Measurements from ENCODE around the gene ATXN7.
A peak's percentile ranks its signal among the peaks of the same experiment; 100 is the strongest.

- TF ChIP-seq CTCF (conservative IDR thresholded peaks at IDR 0.05; ENCODE audit: low read depth, low read length) (no peak), ELK1 (IDR thresholded peaks at IDR 0.05; ENCODE audit: borderline replicate concordance, low read depth, low read length) (no peak), MXI1 (IDR thresholded peaks at IDR 0.05; ENCODE audit: borderline replicate concordance, low read depth, low read length) (no peak), RCOR1 (IDR thresholded peaks at IDR 0.05; ENCODE audit: insufficient replicate concordance, low read length) (no peak), POLR2A (IDR thresholded peaks at IDR 0.05; ENCODE audit: low read depth, low read length) (no peak), FOS (IDR thresholded peaks at IDR 0.05; ENCODE audit: low read depth, low read length) (no peak), USF2 (IDR thresholded peaks at IDR 0.05; ENCODE audit: low read depth, low read length) (no peak), BHLHE40 (IDR thresholded peaks at IDR 0.05; ENCODE audit: low read depth, low read length) (no peak), CEBPB (IDR thresholded peaks at IDR 0.05; ENCODE audit: low read depth, low read length) (peak; percentile 73), RFX5 (IDR thresholded peaks at IDR 0.05; ENCODE audit: low read depth, low read length) (no peak)
These were observed 49.4 kb upstream of the ATXN7 start for GRCh38 chr3:63814237-63814636.
